WERI-Rb-1 (cell line): ENCODE data around the gene CYP19A1.

Experiments used
- DNase-seq: peaks from one replicate; pipeline ENCODE4 v3.0.0-alpha.2; 2020
- H3K27ac ChIP-seq: fragments of 250-450 bp; sonication (Bioruptor Pico); 2 replicates; pipeline ENCODE4 v1.5.1; 2020; ENCODE audit warnings: mild to moderate bottlenecking, moderate library complexity
- H3K27me3 ChIP-seq: fragments of 250-450 bp; sonication (Bioruptor Pico); 2 replicates; pipeline ENCODE4 v1.5.1; 2021; ENCODE audit warnings: mild to moderate bottlenecking, low read depth, moderate library complexity; ENCODE audit not compliant: insufficient read depth, severe bottlenecking
- H3K36me3 ChIP-seq: fragments of 250-450 bp; sonication (Bioruptor Pico); 2 replicates; pipeline ENCODE4 v1.5.1; 2020; ENCODE audit warnings: mild to moderate bottlenecking, moderate library complexity
- H3K4me3 ChIP-seq: 2 replicates; pipeline ENCODE4 v1.5.1; 2011; ENCODE audit warnings: low read depth, mild to moderate bottlenecking, control low read depth, low read length
- H3K9me3 ChIP-seq: fragments of 250-450 bp; sonication (Bioruptor Pico); 2 replicates; pipeline ENCODE4 v1.5.1; 2021; ENCODE audit warnings: mild to moderate bottlenecking, moderate library complexity; ENCODE audit not compliant: severe bottlenecking
- TF ChIP-seq, protein P1 (sequence below): IDR thresholded peaks from 2 replicates; pipeline ENCODE4 v1.5.1; 2011; ENCODE audit warnings: low read depth, mild to moderate bottlenecking, control low read depth, inconsistent platforms, low read length

The CYP19A1 gene

GRCh38 chr15:51280838-51281237, 57.6 kb downstream of the CYP19A1 start:
- Histone ChIP-seq H3K27me3 (no peaks in the 10 kb centered on the region), H3K27ac (peak overlapping the region; percentile 31; the same call in 1 of the 2 replicates), H3K9me3 (no peaks in the 10 kb centered on the region), H3K4me3 (no peak overlapping the region), H3K36me3 (no peaks in the 10 kb centered on the region)
- DNase-seq, result no peak
- TF ChIP-seq, protein P1, sequence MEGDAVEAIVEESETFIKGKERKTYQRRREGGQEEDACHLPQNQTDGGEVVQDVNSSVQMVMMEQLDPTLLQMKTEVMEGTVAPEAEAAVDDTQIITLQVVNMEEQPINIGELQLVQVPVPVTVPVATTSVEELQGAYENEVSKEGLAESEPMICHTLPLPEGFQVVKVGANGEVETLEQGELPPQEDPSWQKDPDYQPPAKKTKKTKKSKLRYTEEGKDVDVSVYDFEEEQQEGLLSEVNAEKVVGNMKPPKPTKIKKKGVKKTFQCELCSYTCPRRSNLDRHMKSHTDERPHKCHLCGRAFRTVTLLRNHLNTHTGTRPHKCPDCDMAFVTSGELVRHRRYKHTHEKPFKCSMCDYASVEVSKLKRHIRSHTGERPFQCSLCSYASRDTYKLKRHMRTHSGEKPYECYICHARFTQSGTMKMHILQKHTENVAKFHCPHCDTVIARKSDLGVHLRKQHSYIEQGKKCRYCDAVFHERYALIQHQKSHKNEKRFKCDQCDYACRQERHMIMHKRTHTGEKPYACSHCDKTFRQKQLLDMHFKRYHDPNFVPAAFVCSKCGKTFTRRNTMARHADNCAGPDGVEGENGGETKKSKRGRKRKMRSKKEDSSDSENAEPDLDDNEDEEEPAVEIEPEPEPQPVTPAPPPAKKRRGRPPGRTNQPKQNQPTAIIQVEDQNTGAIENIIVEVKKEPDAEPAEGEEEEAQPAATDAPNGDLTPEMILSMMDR, result no peak

DNA sequence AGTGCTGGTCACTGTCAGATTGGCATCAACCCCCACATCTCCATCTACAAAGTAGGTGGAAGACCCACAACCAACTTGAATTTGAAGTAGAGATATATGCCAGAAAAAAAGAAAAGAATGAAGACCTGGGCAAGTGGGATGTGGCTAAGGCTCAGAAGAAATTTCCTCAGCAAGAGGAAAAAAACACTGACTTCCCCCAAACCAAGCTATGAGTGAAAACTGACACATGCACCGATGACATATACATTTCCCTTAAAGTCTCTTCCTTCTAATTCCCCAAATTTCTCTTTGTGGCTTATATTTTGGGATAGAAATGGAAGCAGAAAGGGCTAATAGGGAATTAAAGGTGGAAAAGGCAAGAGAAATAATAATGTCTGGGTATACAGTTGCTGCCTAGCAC, 59.0 kb downstream of the CYP19A1 start:
- DNase-seq, result no peak
- TF ChIP-seq, protein P1, result no peak
- no peak overlapping the region for H3K4me3 ChIP-seq
- H3K27ac ChIP-seq, result no peak overlapping the region
- H3K9me3 ChIP-seq, result no peaks in the 10 kb centered on the region
- no peaks in the 10 kb centered on the region for H3K36me3 ChIP-seq
- no peaks in the 10 kb centered on the region for H3K27me3 ChIP-seq

GRCh38 chr15:51277101-51277500, 61.3 kb downstream of the CYP19A1 start:
- TF ChIP-seq, protein P1, result no peak
- Histone ChIP-seq H3K36me3 (no peaks in the 10 kb centered on the region), H3K27me3 (no peaks in the 10 kb centered on the region), H3K4me3 (no peak overlapping the region), H3K27ac (no peak overlapping the region), H3K9me3 (no peaks in the 10 kb centered on the region)
- no peak for DNase-seq

DNA sequence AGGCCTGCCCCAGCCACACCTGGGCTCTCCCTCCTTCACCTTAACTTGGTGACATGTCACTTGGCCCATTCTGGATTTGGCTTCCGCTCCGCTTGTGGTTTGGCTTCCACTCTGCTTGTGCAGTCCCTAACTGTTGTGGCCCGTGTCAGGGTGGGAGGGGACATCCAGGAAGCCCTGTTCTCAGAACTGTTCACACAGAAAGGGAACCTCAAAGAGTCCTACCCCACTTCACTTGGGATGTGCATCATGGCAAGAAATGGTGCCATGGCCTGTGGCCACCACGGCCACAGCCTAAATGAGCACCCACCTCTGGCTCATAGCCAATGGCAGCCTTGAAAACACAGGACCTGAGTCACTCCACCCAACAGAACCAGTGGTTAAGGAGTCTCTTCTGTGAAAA, 63.4 kb downstream of the CYP19A1 start:
- Histone ChIP-seq H3K27ac (no peak overlapping the region), H3K27me3 (no peaks in the 10 kb centered on the region), H3K36me3 (no peaks in the 10 kb centered on the region), H3K9me3 (no peaks in the 10 kb centered on the region), H3K4me3 (no peak overlapping the region)
- TF ChIP-seq, protein P1, result no peak
- no peak for DNase-seq

DNA sequence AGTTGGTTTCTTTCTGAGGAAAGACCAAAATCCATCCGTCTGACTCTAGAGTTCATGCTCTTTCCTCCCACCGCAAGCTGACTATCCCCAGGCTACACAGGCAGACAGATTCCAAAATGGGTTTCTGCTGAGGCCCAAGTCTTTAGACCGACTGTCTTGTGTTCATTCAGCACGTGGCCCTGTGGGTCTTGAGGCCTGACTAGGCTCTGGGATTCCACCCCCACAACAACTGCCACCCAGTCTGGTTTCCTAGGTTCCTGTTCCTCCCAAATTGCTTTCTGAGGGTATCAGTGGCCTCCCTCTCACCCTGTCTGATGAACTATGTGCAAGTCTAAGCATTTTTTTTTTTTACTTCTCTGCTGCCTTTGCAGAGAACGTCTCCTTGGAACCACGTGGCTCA, 67.7 kb downstream of the CYP19A1 start:
- H3K4me3 ChIP-seq, result no peak overlapping the region
- no peaks in the 10 kb centered on the region for H3K27me3 ChIP-seq

DNA sequence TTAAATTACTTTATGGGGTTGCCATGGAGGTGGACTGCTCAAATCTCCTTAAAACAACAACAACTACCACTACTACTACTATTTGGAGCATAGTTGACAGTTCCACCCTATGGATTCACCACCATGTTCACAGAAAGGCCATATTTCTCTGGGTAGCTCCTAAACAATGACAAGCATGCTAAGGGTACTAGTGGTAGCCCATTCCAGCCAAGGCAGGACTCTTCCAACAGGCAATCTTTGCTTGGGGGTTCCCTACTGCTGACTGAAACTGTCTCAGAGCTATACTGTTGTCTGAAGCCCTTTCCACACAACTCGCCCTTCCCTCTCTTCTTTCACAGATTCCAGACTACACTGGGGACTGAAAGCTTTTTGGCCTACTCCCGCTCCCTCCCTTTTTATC, 68.9 kb downstream of the CYP19A1 start:
- Histone ChIP-seq H3K4me3 (no peak overlapping the region), H3K36me3 (no peaks in the 10 kb centered on the region), H3K9me3 (no peaks in the 10 kb centered on the region), H3K27me3 (no peaks in the 10 kb centered on the region), H3K27ac (no peak overlapping the region)
- TF ChIP-seq, protein P1, result no peak
- no peak for DNase-seq

More for the DNA sequence above, 67.7 kb downstream of the CYP19A1 start:
- Histone ChIP-seq H3K36me3 (no peaks in the 10 kb centered on the region), H3K9me3 (no peaks in the 10 kb centered on the region), H3K27ac (no peak overlapping the region)
- TF ChIP-seq, protein P1, result no peak
- DNase-seq, result no peak
